Transverse colon (tissue), 4 donors: Measurements from ENCODE around the gene SLC36A2.

Experiments used
- CTCF ChIP-seq, 5 experiments: fragments of 200-600 bp in 3 of 5; fragments of 450-650 bp in 2 of 5; sonication (generic) in 3 of 5; IDR thresholded peaks; 1 replicate in 2 of 5; 2 replicates in 3 of 5; pipeline ENCODE4 v1.5.1; 2016 to 2017; ENCODE audit warnings: antibody characterized with exemption in 5 of 5, inconsistent platforms in 3 of 5, mild to moderate bottlenecking in 2 of 5, moderate library complexity in 1 of 5
- POLR2A ChIP-seq: fragments of 450-650 bp; IDR thresholded peaks from one replicate; pipeline ENCODE4 v1.6.1; 2016; ENCODE audit warnings: antibody characterized with exemption, mild to moderate bottlenecking, moderate library complexity
- POLR2AphosphoS5 ChIP-seq, 3 donors: sonication (generic); formaldehyde crosslinking; IDR thresholded peaks; one replicate each; pipeline ENCODE4 v1.6.1; 2016; ENCODE audit warnings: antibody characterized with exemption in 3 of 3

GRCh38 chr5:151374539-151374938 lies 27.2 kb upstream of the SLC36A2 start:
- TF ChIP-seq CTCF (IDR thresholded peaks at IDR 0.05) (no peak), POLR2A (no peak), POLR2AphosphoS5 (IDR thresholded peaks at IDR 0.05) (no peak)
